Calu3 (cell line): ENCODE data around the gene FAM163A. TPM values are rescaled to one million over a fixed set of nuclear protein-coding genes. Genes with fewer than 3 reads are reported as not detected.

Source experiments
- BruUV-seq: library from RNA; stranded (reverse); fragments of 400-500 nt; replicated peaks from 2 replicates; lab custom pipeline; 2021; lab: Mats Ljungman, UMichigan
- CTCF ChIA-PET: fragments of 300-600 bp; sonication (Branson Sonifier 250); formaldehyde crosslinking; loops from one replicate; lab custom pipeline; 2022; ENCODE audit warnings: antibody characterized with exemption; lab: Charles Lee
- DNase-seq: peaks from one replicate; pipeline ENCODE4 v3.0.0; 2022
- H3K27ac Mint-ChIP-seq: one replicate; pipeline ENCODE4 v1.8.0; 2022; ENCODE audit warnings: mixed read lengths; ENCODE audit not compliant: unreplicated experiment
- H3K27me3 Mint-ChIP-seq: one replicate; pipeline ENCODE4 v1.8.0; 2022; ENCODE audit warnings: mixed read lengths; ENCODE audit not compliant: unreplicated experiment
- H3K36me3 Mint-ChIP-seq: one replicate; pipeline ENCODE4 v1.8.0; 2022; ENCODE audit warnings: mild to moderate bottlenecking, moderate library complexity, mixed read lengths; ENCODE audit not compliant: insufficient read depth, unreplicated experiment
- H3K4me1 Mint-ChIP-seq: one replicate; pipeline ENCODE4 v1.8.0; 2022; ENCODE audit warnings: mild to moderate bottlenecking, low read depth, mixed read lengths; ENCODE audit not compliant: unreplicated experiment
- H3K4me3 Mint-ChIP-seq: one replicate; pipeline ENCODE4 v1.8.0; 2022; ENCODE audit warnings: mild to moderate bottlenecking, low read depth, moderate library complexity, mixed read lengths; ENCODE audit not compliant: unreplicated experiment
- H3K9me3 Mint-ChIP-seq: one replicate; pipeline ENCODE4 v1.8.0; 2022; ENCODE audit warnings: low read depth, mixed read lengths; ENCODE audit not compliant: unreplicated experiment
- intact Hi-C: fragments of 100-400 bp; cut with micrococcal nuclease; formaldehyde crosslinking; loops from one replicate; pipeline ENCODE4 v1.10.0; 2022; ENCODE audit not compliant: unreplicated experiment
- total RNA-seq: library from RNA; stranded (reverse); gene quantifications from 2 replicates; pipeline ENCODE4 v1.2.3, GENCODE V29; 2022
- TF ChIP-seq, protein P1 (sequence below): fragments of 200-600 bp; IDR thresholded peaks from one replicate; pipeline ENCODE4 v1.8.0; 2022; ENCODE audit warnings: antibody characterized with exemption; ENCODE audit not compliant: unreplicated experiment

The FAM163A gene
- total RNA-seq, 1 experiment from 2014 or later = not detected

DNA sequence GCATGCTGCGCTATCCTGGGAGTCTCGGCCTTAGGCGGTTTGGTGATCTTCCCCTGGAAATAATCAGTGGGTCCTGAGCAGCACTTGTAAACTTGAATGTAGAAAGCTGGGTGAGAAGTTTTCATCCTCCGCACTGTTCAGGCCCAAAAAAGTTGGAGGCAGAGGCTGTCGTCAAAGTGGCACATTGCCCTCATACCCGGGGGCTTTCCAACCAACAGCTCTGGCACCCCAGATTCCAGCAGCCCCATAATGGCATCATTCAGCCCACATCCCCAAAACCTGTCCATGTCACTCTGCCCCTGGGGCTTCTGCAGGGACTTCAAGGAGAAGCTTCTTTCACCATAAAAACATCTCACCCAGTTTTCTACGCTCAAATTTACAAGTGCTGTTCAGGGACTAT, 75.2 kb downstream of the FAM163A start:
- Mint-ChIP-seq H3K9me3 (no peaks in the 10 kb centered on the region), H3K27me3 (peaks cover 96% of the 10 kb centered on the region), H3K4me3 (no peak overlapping the region), H3K36me3 (peaks cover 8% of the 10 kb centered on the region), H3K4me1 (peaks cover 15% of the 10 kb centered on the region), H3K27ac (no peak overlapping the region)
- BruUV-seq = no TSS peak
- TF ChIP-seq, protein P1, sequence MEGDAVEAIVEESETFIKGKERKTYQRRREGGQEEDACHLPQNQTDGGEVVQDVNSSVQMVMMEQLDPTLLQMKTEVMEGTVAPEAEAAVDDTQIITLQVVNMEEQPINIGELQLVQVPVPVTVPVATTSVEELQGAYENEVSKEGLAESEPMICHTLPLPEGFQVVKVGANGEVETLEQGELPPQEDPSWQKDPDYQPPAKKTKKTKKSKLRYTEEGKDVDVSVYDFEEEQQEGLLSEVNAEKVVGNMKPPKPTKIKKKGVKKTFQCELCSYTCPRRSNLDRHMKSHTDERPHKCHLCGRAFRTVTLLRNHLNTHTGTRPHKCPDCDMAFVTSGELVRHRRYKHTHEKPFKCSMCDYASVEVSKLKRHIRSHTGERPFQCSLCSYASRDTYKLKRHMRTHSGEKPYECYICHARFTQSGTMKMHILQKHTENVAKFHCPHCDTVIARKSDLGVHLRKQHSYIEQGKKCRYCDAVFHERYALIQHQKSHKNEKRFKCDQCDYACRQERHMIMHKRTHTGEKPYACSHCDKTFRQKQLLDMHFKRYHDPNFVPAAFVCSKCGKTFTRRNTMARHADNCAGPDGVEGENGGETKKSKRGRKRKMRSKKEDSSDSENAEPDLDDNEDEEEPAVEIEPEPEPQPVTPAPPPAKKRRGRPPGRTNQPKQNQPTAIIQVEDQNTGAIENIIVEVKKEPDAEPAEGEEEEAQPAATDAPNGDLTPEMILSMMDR = no peak
- no peak for DNase-seq
- intact Hi-C loops = no loop called here
- CTCF ChIA-PET = interaction anchor here (1.7 kb wide), 1 partner anchor 8 kb away, joined by 6 read pairs; no protein-coding TSS in a partner anchor

DNA sequence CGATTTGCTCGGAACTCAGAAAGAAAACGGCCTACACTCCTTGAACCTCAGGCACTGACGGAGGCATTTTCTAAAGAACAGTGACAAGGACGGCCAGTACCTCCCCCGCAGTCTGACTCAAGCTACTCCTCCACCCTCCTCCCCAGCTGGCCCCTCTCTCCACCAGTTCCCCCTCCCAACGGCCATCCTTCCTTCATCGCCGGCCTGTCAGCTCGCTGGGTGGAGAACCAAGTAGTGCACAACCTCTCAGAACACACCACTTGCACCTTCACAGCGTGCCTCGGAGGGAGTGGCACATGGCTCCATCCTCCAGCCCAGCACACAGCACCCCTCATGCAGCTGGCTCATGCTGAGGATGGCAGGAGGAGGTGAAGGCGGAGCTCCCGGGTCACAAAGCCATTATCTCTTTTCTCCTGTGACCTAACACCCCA, 75.7 kb downstream of the FAM163A start:
- TF ChIP-seq, protein P1 = no peak
- Mint-ChIP-seq H3K27me3 (peaks cover 91% of the 10 kb centered on the region), H3K9me3 (no peaks in the 10 kb centered on the region), H3K27ac (no peak overlapping the region), H3K36me3 (peaks cover 8% of the 10 kb centered on the region), H3K4me3 (no peak overlapping the region), H3K4me1 (peaks cover 15% of the 10 kb centered on the region)
- no peak for DNase-seq
- no TSS peak for BruUV-seq
- intact Hi-C loops = no loop called here
- CTCF ChIA-PET = interaction anchor here (1.7 kb wide), 1 partner anchor 9 kb away, joined by 6 read pairs; no protein-coding TSS in a partner anchor

DNA sequence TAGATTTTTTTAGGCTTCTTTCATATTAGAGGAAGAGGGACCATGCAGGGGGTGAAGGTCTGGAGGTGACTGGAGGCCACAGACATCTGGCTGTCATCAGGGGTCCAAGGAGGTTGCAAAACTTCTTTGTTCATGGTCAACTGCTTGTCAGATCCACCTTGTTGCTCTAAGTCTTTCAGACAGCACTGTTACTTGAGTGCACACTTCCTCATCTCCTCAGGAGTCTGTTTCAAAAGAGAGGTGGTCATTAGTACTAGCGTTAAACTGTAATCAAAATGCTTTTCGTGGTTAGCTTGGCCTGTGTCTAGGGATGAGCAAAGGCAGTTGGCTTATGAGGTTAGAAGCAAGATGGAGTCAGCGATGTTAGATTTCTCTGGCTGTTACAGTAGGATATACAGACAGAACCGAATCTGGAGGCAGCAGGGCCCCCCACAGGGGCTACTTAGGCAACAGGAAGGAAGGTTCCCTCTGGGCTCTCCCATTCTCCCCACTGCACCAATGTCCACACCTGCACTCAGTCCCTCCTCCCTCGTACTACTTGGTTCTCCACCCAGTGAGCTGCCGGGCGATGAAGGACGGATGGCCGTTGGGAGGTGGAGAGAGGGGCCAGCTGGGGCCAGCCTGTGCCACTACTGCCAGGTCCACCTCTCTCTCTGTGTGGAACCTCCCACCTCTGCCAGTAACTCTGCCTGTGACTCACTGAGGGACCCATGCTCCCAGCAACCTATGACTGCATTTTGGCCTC, 77.3 kb downstream of the FAM163A start:
- no TSS peak for BruUV-seq
- DNase-seq = no peak
- peaks cover 75% of the 10 kb centered on the region for H3K27me3 Mint-ChIP-seq
- no peak overlapping the region for H3K27ac Mint-ChIP-seq
- H3K9me3 Mint-ChIP-seq = no peaks in the 10 kb centered on the region
- H3K36me3 Mint-ChIP-seq = no peaks in the 10 kb centered on the region
- TF ChIP-seq, protein P1 = no peak
- CTCF ChIA-PET = interaction anchor here (2.9 kb wide), 1 partner anchor 10 kb away, joined by 8 read pairs; no protein-coding TSS in a partner anchor
- no peak overlapping the region for H3K4me3 Mint-ChIP-seq
- peaks cover under 1% of the 10 kb centered on the region for H3K4me1 Mint-ChIP-seq
- intact Hi-C loops = no loop called here

DNA sequence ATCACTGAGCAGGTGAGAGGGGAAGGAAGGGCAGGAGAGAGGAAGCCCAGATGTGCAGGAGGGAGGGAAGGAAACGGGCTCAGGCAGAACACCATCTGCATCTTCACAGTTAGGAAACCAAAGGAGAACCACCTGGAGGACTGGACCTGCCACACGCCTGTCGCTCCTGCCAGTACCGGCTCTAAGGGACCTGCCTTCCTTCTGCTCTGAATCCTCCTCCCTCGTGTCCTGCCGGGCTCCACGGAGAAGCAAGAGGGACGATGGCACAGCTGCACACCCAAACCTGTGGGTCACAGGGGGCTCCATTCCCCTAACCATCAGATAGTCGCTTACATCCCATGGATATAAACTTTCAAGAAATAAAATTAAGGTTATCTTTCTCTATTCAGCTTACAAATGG, 78.4 kb downstream of the FAM163A start:
- DNase-seq = no peak
- no peaks in the 10 kb centered on the region for H3K9me3 Mint-ChIP-seq
- CTCF ChIA-PET = interaction anchor here (1.1 to 2.9 kb wide), 2 partner anchors 9 to 12 kb away, joined by 3 to 8 read pairs; no protein-coding TSS in a partner anchor
- BruUV-seq = no TSS peak
- H3K4me1 Mint-ChIP-seq = no peaks in the 10 kb centered on the region
- TF ChIP-seq, protein P1 = no peak
- intact Hi-C loops = no loop called here
- no peak overlapping the region for H3K27ac Mint-ChIP-seq
- H3K27me3 Mint-ChIP-seq = peaks cover 69% of the 10 kb centered on the region
- H3K36me3 Mint-ChIP-seq = no peaks in the 10 kb centered on the region
- no peak overlapping the region for H3K4me3 Mint-ChIP-seq
